Measurements from ENCODE around the gene TSPAN2.

Gene TSPAN2

GRCh38 chr1:115107516-115108260 is 18.4 kb upstream of the TSPAN2 start:
- no peaks in the 10 kb centered on the region for H3K36me3 ChIP-seq (ENCODE audit: insufficient read depth)
- no peak overlapping the region for H3K27ac ChIP-seq
- H3K4me3 ChIP-seq (IDR thresholded peaks at IDR 0.05; ENCODE audit: insufficient read depth, low read depth, low read length) = no peak overlapping the region
- no peaks in the 10 kb centered on the region for H3K27me3 ChIP-seq (ENCODE audit: insufficient read depth, low read depth)
- H3K4me1 ChIP-seq (ENCODE audit: low read depth, poor library complexity, severe bottlenecking) = no peaks in the 10 kb centered on the region
- H2AFZ ChIP-seq (ENCODE audit: low read depth) = no peak overlapping the region
- no peak for TF ChIP-seq CTCF (conservative IDR thresholded peaks at IDR 0.05; ENCODE audit: low read depth, low read length)
- no peak overlapping the region for H3K4me2 ChIP-seq
- H3K9ac ChIP-seq = no peak overlapping the region
- H4K20me1 ChIP-seq (ENCODE audit: insufficient read depth) = no peaks in the 10 kb centered on the region
- no peaks in the 10 kb centered on the region for H3K79me2 ChIP-seq (ENCODE audit: insufficient read depth, low read depth)

GRCh38 chr1:115105831-115106230 is 16.5 kb upstream of the TSPAN2 start:
- H3K4me3 ChIP-seq (IDR thresholded peaks at IDR 0.05; ENCODE audit: insufficient read depth, low read depth, low read length) = no peak overlapping the region
- H3K79me2 ChIP-seq (ENCODE audit: insufficient read depth, low read depth) = no peaks in the 10 kb centered on the region
- H3K4me2 ChIP-seq = no peak overlapping the region
- no peak for TF ChIP-seq CTCF (conservative IDR thresholded peaks at IDR 0.05; ENCODE audit: low read depth, low read length)
- no peak overlapping the region for H3K9ac ChIP-seq
- H3K36me3 ChIP-seq (ENCODE audit: insufficient read depth) = no peaks in the 10 kb centered on the region
- H3K27me3 ChIP-seq (ENCODE audit: insufficient read depth, low read depth) = no peaks in the 10 kb centered on the region
- no peaks in the 10 kb centered on the region for H4K20me1 ChIP-seq (ENCODE audit: insufficient read depth)
- H3K4me1 ChIP-seq (ENCODE audit: low read depth, poor library complexity, severe bottlenecking) = peaks cover 1% of the 10 kb centered on the region
- no peak overlapping the region for H2AFZ ChIP-seq (ENCODE audit: low read depth)
- H3K27ac ChIP-seq = no peak overlapping the region

DNA sequence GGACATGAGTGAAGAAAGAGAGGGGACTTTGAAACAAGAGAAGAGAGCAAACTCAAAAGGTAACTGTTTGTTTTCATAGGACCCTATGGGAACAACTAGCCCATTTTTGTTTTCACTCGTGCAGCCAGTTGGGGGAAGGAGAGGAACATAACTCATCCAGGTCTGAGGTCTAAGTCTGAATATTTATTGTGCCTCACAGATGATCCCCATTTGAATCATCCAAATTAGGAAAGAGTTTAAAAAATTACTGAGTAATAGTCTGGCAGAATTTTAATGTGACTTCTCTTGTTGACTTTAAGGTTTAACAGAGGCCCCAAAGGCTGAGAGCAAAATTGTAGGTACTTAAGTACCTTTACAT is 10.4 kb upstream of the TSPAN2 start:
- H3K4me1 ChIP-seq (ENCODE audit: low read depth, poor library complexity, severe bottlenecking) = peaks cover 30% of the 10 kb centered on the region
- H3K27ac ChIP-seq = peak overlapping the region; percentile 80
- no peaks in the 10 kb centered on the region for H4K20me1 ChIP-seq (ENCODE audit: insufficient read depth)
- H3K36me3 ChIP-seq (ENCODE audit: insufficient read depth) = no peaks in the 10 kb centered on the region
- no peak overlapping the region for H2AFZ ChIP-seq (ENCODE audit: low read depth)
- H3K4me3 ChIP-seq (IDR thresholded peaks at IDR 0.05; ENCODE audit: insufficient read depth, low read depth, low read length) = no peak overlapping the region
- H3K4me2 ChIP-seq = peak overlapping the region; percentile 71
- H3K79me2 ChIP-seq (ENCODE audit: insufficient read depth, low read depth) = no peaks in the 10 kb centered on the region
- peak overlapping the region; percentile 60; the same call in 1 of the 2 replicates for H3K9ac ChIP-seq
- H3K27me3 ChIP-seq (ENCODE audit: insufficient read depth, low read depth) = peaks cover 17% of the 10 kb centered on the region
- no peak for TF ChIP-seq CTCF (conservative IDR thresholded peaks at IDR 0.05; ENCODE audit: low read depth, low read length)

DNA sequence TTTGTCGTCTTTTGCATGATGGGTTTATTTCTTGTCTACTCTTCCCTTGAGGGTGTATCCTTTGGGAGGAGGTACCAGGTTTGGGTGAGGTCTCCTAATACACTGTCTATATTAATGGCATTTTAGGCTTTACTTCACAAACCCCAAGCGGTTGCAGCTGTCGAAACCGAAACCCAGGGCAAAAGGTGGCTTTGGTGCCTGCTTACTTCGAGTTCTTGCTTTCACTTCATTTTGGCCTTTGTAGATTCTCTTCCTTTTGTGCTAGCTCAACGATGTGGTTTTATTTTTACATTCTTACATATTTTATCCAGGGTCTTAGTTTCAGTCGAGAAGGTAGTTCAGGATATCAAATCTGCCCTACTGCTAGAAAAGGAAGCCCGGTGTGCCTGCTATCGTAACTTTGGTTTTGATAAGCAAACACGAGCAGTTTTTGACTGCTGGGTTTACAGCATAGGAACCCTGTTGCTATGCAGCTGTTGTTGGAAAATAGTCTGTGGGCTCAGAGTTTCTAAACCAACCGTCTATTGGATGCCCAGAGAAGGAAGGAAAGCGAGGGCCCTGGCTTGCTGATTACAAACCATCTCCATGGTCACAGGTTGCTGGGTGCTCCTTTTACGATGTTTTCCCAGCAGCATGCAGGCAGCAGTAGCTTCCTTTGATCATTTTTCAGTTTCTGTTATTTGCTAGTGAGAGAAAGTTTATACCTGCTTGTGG is 9.8 kb upstream of the TSPAN2 start:
- no peak for TF ChIP-seq CTCF (conservative IDR thresholded peaks at IDR 0.05; ENCODE audit: low read depth, low read length)
- H3K27me3 ChIP-seq (ENCODE audit: insufficient read depth, low read depth) = peaks cover 17% of the 10 kb centered on the region
- no peaks in the 10 kb centered on the region for H3K79me2 ChIP-seq (ENCODE audit: insufficient read depth, low read depth)
- H3K4me1 ChIP-seq (ENCODE audit: low read depth, poor library complexity, severe bottlenecking) = peaks cover 30% of the 10 kb centered on the region
- H2AFZ ChIP-seq (ENCODE audit: low read depth) = no peak overlapping the region
- peak overlapping the region; percentile 71 for H3K4me2 ChIP-seq
- H3K36me3 ChIP-seq (ENCODE audit: insufficient read depth) = no peaks in the 10 kb centered on the region
- H3K9ac ChIP-seq = peak overlapping the region; percentile 60; the same call in 1 of the 2 replicates
- no peak overlapping the region for H3K4me3 ChIP-seq (IDR thresholded peaks at IDR 0.05; ENCODE audit: insufficient read depth, low read depth, low read length)
- peak overlapping the region; percentile 80 for H3K27ac ChIP-seq
- H4K20me1 ChIP-seq (ENCODE audit: insufficient read depth) = no peaks in the 10 kb centered on the region

All from KMS-11 (cell line).